ENCODE measurements around the gene SLC2A3.
"Not testable (repeated sequence)": the region's sequence is repeated elsewhere in the genome, so short reads cannot be mapped to it uniquely, and the experiment has no call there.

Gene SLC2A3

GRCh38 chr12:7921181-7921580, 14.8 kb downstream of the SLC2A3 start:
- DNase-seq (ENCODE audit: extremely low spot score, insufficient read length, low read depth); FAIRE-seq: not testable (repeated sequence)

- DNase-seq (ENCODE audit: extremely low spot score, insufficient read length, low read depth); FAIRE-seq: not testable (repeated sequence)
These were observed 17.8 kb downstream of the SLC2A3 start for GRCh38 chr12:7918268-7918590.

- DNase-seq (ENCODE audit: extremely low spot score, insufficient read length, low read depth), result no peak
- FAIRE-seq, result no peak
These were observed 18.4 kb downstream of the SLC2A3 start for GRCh38 chr12:7917392-7918267.

- FAIRE-seq, result no peak
- DNase-seq (ENCODE audit: extremely low spot score, insufficient read length, low read depth), result no peak
These were observed 19.1 kb downstream of the SLC2A3 start for GRCh38 chr12:7916936-7917335.

GRCh38 chr12:7915661-7916403, 20.2 kb downstream of the SLC2A3 start:
- FAIRE-seq, result no peak
- DNase-seq (ENCODE audit: extremely low spot score, insufficient read length, low read depth), result no peak

GRCh38 chr12:7910106-7910505, 25.9 kb downstream of the SLC2A3 start:
- not testable (repeated sequence) for FAIRE-seq; DNase-seq (ENCODE audit: extremely low spot score, insufficient read length, low read depth)

GRCh38 chr12:7907009-7907408, 29.0 kb downstream of the SLC2A3 start:
- no peak for DNase-seq (ENCODE audit: extremely low spot score, insufficient read length, low read depth)
- FAIRE-seq, result no peak

GRCh38 chr12:7906303-7906702, 29.7 kb downstream of the SLC2A3 start:
- peak; percentile 64 for FAIRE-seq
- not testable (repeated sequence) for DNase-seq (ENCODE audit: extremely low spot score, insufficient read length, low read depth)

- not testable (repeated sequence) for DNase-seq (ENCODE audit: extremely low spot score, insufficient read length, low read depth)
These were observed 30.3 kb downstream of the SLC2A3 start for GRCh38 chr12:7905600-7906125.

GRCh38 chr12:7905071-7905470, 30.9 kb downstream of the SLC2A3 start:
- no peak for DNase-seq (ENCODE audit: extremely low spot score, insufficient read length, low read depth)
- no peak for FAIRE-seq

More at GRCh38 chr12:7905600-7906125, 30.3 kb downstream of the SLC2A3 start:
- not testable (repeated sequence) for FAIRE-seq

- DNase-seq (ENCODE audit: extremely low spot score, insufficient read length, low read depth); FAIRE-seq: not testable (repeated sequence)
These were observed 33.6 kb downstream of the SLC2A3 start for GRCh38 chr12:7902416-7902815.

GRCh38 chr12:7899755-7900154, 36.2 kb downstream of the SLC2A3 start:
- no peak for FAIRE-seq
- DNase-seq (ENCODE audit: extremely low spot score, insufficient read length, low read depth), result no peak

GRCh38 chr12:7896726-7897125, 39.3 kb downstream of the SLC2A3 start:
- not testable (repeated sequence) for FAIRE-seq; DNase-seq (ENCODE audit: extremely low spot score, insufficient read length, low read depth)

- DNase-seq (ENCODE audit: extremely low spot score, insufficient read length, low read depth), result no peak
- FAIRE-seq, result no peak
These were observed 43.6 kb downstream of the SLC2A3 start for GRCh38 chr12:7892186-7892980.

GRCh38 chr12:7884689-7885088, 51.3 kb downstream of the SLC2A3 start:
- DNase-seq (ENCODE audit: extremely low spot score, insufficient read length, low read depth), result no peak
- no peak for FAIRE-seq

- FAIRE-seq; DNase-seq (ENCODE audit: extremely low spot score, insufficient read length, low read depth): not testable (repeated sequence)
These were observed 54.3 kb downstream of the SLC2A3 start for GRCh38 chr12:7881736-7882120.

GRCh38 chr12:7880952-7881735, 54.8 kb downstream of the SLC2A3 start:
- FAIRE-seq; DNase-seq (ENCODE audit: extremely low spot score, insufficient read length, low read depth): not testable (repeated sequence)

GRCh38 chr12:7879246-7879645, 56.7 kb downstream of the SLC2A3 start:
- DNase-seq (ENCODE audit: extremely low spot score, insufficient read length, low read depth), result no peak
- FAIRE-seq, result no peak

- FAIRE-seq, result no peak
- no peak for DNase-seq (ENCODE audit: extremely low spot score, insufficient read length, low read depth)
These were observed 58.6 kb downstream of the SLC2A3 start for GRCh38 chr12:7877420-7877819.
